Dermis microvascular lymphatic vessel endothelial cell (primary cell): ENCODE data around the gene DAPK2. TPM values are rescaled to one million over a fixed set of nuclear protein-coding genes. Genes with fewer than 3 reads are reported as not detected.

Experiments
- DNase-seq, 2 donors: peaks; one replicate each; pipeline versions ENCODE4 v3.0.0 to v3.0.0-alpha.2; 2010; ENCODE audit warnings: low read depth in 2 of 2
- total RNA-seq: library from RNA; depleted of rRNA; stranded (reverse); fragments of >200 nt; gene quantifications from 2 replicates; pipeline ENCODE4 v1.2.1, GENCODE V29; 2014

Gene DAPK2
- total RNA-seq, 1 donor from 2014 or later, result 7.4 TPM

DNA sequence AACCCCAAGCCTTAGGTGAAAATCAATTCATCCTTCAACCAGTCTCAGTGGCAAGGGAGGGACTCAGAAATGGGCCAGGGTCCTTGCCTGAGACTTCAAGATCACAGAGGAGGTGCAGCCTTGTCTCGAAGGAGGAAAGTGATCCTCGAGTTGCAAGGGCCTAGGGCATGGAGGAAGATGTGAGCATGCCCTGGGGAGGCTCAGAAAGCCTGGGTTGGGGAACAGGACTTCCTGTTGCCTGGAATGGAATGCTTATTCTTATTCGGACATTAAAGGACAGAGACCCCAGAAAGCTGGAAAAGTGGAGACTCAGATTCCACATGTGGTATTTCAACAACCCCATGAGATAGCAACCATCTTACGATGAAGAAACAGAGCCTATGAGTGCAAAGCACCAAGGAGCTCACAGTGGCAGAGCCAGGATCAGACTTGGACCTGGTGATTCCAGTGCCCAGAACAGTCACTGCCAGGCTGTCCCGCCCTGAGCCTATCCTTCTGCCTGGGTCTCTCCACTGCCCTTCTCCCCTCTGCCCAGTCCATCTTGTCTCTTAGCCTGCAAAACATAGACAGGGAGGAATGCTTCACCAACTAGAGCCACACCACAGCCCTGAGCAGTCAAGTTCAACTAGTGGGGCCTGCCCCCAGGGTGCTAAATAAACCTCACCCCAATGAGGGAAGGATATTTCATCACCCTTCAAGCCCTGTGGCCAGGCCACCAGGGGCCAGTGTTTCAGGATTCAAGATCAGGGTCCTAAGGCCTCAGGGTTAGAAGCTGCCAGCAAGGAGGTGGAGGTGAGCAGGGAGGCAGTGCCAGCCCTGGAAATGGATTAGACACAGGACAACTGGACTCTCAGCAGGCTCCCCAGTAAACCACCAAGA is 21.9 kb downstream of the DAPK2 start:
- DNase-seq, result no peak

DNA sequence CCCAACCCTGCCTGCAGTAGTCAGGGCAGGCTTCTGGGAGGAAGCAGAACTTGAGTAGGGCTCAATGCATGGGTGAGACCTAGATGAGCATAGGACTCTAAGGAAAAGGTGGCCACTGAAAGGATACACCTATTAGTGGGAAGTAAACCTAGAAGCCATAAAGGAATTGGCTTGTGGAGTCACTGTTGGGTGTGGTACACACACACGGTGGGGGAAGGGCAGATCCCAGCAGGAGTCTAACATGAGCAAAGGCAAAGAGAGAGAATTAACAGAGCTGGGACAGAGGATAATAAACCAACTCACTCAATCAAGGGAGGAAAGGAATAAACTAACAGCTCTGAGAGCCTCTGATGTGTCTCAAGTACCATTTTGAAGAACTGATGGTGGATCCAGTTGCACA is 23.1 kb downstream of the DAPK2 start:
- DNase-seq, result no peak

GRCh38 chr15:64022571-64022970 is 23.7 kb downstream of the DAPK2 start:
- no peak for DNase-seq

DNA sequence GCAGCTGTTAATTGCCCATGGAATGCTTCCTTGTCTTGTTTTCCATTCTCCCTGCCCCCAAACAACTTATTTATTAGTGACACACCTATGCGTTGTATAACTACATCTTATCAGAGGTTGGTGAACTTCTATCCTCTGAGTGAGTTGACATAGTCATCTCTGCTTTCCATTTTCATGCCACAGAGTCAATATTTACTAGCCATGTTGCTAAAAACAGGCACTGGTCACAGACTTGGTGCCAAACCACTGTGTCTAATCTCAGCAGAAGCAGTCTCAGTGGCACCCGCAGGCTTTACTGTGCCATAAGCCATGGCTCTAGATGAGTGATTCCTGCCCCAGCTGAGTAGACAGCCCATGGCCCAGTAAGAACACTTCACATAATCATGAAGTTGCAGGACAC is 26.5 kb downstream of the DAPK2 start:
- DNase-seq, result peak in 1 of 2 donors; percentile 19

DNA sequence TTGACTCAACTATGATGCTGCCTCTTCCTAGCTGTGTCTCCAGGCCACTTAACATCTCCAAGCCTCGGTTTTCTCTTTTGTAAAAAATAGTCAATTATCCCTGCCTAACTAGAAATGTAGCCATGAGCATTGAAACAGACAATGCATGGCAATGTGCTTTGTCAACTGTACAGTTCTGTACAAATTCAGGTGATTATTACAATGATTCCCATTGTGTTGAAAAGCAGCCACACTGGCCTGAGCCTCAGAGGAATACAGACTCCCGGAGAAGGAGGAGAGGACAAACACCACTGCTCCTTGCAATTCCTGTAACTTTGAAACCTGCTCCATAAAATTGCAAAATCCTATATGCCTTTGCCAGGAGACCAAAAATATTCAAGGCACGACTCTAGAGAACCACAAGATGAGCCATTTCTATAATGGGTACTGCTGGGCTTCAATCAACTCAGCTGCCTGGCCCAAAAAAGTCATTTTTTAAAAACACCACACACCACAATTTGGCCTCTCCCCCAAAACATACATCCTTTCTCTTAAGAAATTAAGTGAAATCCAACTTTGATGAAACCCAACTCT is 28.6 kb downstream of the DAPK2 start:
- DNase-seq, result no peak

GRCh38 chr15:64017082-64017588 is 29.1 kb downstream of the DAPK2 start:
- peak in 1 of 2 donors; percentile 7 for DNase-seq

DNA sequence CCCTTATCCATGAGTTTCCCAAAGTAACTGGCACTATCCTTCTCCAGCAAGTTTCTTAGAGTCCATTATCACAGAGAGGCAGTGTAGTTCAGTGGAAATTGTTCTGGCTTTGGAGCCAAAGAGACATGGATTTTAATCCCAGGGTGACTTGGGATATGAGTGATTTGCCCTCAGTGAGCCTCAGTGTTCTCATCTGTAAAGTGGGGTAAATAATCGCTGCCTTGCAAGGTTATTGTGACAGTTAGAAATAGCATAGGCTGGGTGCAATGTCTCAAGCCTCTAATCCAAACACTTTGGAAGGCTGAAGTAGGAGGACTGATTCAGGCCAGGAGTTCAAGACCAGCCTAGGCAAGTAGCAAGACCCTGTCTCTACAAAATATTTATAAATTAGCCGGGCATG is 30.0 kb downstream of the DAPK2 start:
- no peak for DNase-seq

DNA sequence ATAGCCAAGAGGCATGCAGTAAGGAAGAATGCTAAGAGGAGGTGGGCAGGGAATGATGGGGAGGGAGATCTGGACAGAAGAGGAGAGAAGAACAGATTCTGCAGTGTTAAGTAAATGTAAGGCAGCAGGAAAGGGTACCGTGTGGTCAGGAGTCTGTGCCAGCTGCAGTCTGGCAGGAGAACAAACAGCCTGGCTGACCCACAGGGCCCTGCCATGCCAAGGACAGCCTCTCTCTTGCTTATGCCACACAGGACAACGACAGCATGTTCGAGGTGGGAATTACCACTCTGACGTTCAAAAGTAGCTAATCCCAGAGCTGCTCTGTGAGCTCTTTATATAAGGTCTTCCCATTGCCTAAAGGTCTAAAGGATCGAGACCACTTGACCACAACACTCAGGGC is 31.3 kb downstream of the DAPK2 start:
- no peak for DNase-seq

GRCh38 chr15:64013179-64014062 is 32.9 kb downstream of the DAPK2 start:
- no peak for DNase-seq

- no peak for DNase-seq
Observed at GRCh38 chr15:64011736-64012135, 34.5 kb downstream of the DAPK2 start.

DNA sequence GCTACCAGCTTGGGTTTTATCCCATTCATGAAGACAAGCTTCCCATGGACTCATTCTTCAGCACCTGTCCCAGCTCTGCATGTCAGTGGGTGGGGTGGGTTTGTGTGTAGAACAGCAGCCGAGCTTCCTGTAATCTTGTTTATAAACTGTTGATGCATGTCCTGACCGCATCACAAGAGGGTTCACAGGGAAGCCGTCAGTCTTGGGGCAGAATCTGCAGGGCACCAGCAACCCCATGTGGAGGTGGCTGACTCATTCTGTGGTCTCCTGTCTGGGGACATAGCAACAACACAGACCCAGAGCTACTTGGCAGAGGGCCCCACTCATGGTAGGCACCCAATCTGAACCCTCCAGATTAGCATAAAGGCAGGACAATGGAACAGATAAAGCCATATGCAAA is 35.6 kb downstream of the DAPK2 start:
- peak; percentile 55 to 74 for DNase-seq

DNA sequence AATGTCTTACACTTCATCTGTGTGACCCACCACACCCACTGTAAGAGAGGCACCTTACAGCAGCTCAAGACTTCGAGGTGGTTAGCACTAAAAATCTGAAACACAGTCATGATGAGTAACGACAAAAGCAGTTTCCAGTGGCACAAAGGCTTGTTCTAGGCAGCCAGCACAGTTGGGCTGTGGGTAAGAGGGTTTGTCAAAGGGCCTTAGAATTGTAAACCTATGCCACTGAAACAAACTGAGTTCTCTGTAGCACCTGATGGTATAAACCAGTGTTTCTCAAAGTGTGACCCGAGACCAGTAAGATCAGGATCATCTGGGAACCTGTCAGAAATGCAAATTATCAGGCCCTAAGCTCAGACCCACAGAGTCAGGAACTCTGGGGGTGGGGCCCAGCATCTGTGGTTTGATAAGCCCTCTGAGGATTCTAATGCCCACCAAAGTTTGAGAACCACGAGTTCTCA is 36.5 kb downstream of the DAPK2 start:
- DNase-seq, result no peak

- DNase-seq, result no peak
Observed at GRCh38 chr15:64009241-64009640, 37.0 kb downstream of the DAPK2 start.

GRCh38 chr15:64008177-64008576 is 38.1 kb downstream of the DAPK2 start:
- no peak for DNase-seq

DNA sequence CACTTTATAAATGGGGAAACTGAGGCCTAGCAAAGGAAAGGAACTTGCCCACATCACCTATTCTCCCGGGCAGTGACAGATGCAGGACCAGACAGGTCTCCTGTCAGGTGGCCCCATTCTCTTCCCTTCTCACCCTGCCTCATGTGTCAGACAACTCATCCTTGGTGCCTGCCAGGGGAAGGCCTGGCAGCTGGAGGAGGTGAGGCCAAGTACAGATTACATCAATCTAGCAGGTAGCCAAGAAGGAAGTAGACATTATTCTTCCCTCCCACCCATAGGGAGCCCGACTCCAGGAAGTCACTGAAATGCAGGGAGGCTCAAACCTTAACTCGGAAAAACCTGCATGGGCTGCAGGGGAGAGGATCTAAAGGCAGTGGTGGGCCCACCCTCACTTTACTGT is 39.6 kb downstream of the DAPK2 start:
- DNase-seq, result no peak

- DNase-seq, result peak in 1 of 2 donors; percentile 33
Observed at GRCh38 chr15:64004587-64004986, 41.7 kb downstream of the DAPK2 start.

DNA sequence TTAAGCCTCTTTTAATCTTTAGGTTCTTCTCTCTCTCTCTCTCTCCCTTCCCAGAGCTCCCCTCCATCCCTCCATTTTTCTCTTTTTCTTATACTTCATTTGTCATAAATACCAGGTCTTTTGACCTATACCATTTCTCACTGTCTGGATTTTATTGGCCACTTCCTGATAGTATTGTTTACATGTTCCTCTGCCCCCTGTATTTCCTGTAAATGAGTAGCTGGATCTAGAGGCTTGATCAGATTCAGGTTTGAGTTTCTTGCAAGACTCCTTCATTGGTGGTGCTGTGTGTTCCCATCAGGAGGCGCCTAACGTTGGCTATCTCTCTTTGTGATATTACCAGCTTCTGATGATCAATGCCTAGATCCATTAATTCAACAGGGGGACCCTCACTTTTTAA is 42.2 kb downstream of the DAPK2 start:
- no peak for DNase-seq

DNA sequence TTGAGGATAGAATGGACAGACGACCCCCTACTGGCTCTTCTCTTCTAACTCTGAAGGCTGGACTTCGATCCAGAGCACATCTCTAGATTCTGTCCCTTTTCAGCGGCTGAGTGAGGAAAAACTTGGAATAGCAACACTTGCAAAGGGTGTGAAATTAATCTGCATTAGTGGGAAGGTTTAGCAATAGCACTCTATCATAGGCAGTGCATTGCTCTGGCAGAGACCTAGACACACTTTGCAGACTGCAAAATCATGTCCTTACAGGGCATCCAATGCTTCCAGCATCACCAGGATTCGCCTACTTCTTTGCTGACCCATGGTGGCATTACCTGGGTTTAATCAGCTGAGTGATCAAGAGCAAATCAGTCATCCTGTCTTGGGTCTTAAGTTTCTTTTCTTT is 43.1 kb downstream of the DAPK2 start:
- no peak for DNase-seq

GRCh38 chr15:64001148-64001547 is 45.1 kb downstream of the DAPK2 start:
- no peak for DNase-seq

DNA sequence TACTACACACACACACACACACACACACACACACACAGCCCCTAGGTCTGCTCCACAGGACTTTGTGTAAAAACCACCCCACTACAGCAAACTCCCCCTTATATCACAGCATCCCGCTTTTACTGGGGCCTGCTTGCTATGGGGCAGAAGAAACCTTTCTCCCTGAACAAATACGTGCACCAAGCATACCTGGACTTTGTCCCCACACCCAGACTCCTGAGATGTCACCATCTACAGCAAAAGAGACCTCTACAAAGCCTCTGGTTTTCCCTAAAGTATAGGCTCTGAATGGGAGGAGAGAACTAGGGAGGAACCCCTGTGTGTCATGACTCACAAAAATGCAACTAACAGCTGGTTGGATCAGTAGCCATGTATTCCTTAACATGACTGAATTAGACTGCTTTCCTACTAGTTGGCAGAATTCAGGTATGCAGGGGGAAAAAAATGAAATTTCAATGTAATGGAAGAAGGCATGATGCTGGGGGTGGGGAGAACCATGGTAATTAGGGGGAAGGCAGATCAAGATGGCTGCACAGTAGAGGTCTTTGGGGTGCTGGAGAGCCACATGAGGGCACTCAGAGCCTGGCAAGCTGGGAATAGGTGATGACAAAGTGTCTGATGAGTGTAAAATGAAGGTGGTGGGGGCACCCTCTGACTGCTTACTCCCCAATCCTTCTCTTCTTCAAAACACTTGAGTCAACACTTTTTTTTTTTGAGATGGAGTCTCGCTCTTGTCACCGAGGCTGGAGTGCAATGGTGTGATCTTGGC is 45.9 kb downstream of the DAPK2 start:
- no peak for DNase-seq

DNA sequence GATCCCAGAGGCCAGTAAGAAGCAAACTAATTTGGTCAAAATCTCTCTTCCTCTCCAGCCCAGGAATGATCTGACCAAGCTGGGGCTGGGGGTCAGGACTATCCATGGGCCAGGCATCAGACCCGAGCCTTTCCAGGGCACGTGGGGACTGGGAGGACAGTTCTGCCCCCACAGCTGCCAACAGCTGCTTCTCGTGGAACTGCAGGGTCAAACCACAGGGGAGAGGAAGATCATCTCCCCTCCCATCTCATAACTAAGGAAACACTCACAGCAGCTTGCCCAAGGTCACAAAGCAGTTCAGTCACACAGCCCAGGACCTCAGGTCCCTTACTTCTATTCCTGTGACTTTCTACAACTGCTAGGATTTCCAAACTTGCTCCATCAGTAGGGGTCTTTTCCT is 47.1 kb downstream of the DAPK2 start:
- no peak for DNase-seq
